ENCODE data around the gene GGA3.
"Not testable (repeated sequence)": the region's sequence is repeated elsewhere in the genome, so short reads cannot be mapped to it uniquely, and the experiment has no call there.

Gene GGA3

DNA sequence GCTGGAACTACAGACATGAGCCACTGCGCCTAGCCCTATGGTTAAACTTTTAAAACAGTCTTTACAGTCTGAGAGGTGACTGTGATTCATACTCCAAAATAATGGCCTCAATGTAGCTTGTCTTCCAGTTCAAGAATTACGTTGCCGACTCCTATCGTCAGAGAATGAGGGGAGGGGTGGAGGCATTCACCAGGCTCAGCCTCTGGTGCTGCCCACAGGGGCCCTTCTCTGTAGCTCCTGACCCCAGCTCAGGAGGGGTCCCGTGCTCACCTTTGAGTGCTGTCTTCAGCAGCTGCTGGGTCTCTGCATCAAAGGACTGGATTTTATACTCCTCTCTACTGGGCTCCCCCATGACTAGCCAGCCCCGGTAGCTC, 8.4 kb upstream of the GGA3 start:
- Mint-ChIP-seq H3K27ac (ENCODE audit: low read depth) (peak overlapping the region; percentile 35), H3K4me3 (peak overlapping the region; percentile 85), H3K4me1 (peaks cover 22% of the 10 kb centered on the region), H3K9me3 (no peaks in the 10 kb centered on the region), H3K36me3 (ENCODE audit: insufficient read depth) (peaks cover 8% of the 10 kb centered on the region), H3K27me3 (no peaks in the 10 kb centered on the region)
- ATAC-seq (replicated peaks; ENCODE audit: extremely low read depth, poor library complexity, severe bottlenecking): no peak
- DNase-seq (ENCODE audit: low spot score in 2 of 2): no peak

DNA sequence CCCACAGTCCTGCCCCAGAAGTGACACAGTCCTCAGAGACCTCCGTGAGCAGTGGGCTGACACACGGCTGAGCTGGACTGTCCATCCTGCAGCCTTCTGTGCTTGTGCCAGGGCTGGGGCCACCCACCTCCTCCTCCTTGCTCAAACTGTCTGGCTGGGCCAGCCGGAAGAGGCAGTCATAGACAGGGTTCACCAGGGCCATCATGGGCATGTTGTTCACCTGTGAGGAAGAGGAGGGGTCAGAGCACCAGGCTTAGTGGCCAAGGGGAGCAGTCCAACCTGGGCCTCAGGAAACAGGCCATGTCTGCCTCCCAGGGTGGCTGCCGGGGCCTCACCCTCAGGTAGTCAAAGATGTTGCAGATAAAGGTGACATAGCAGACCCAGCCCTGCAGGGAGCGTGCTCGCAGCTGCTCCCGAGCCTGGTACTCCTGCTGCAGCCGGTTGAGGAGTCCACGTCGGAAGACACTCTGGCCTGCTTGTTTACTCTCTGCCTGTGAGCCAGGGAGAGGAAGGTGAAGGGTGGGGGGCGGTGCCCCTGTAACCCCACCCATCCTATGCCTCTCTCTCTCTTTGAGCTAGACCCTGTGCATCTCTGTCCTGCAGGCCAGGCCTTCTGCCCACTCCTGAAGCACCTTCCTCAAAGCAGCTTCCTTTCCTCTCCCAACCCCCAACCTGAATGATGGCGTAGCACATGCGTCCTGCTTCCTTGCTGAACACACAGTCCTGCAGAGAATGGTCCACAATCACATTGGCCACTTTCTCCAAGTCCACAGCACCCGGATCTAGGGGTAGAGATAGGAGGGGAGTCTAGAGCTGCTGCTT, 6.2 kb upstream of the GGA3 start:
- no peaks in the 10 kb centered on the region for H3K9me3 Mint-ChIP-seq
- H3K27ac Mint-ChIP-seq (ENCODE audit: low read depth): no peak overlapping the region
- peaks cover 16% of the 10 kb centered on the region for H3K36me3 Mint-ChIP-seq (ENCODE audit: insufficient read depth)
- ATAC-seq (replicated peaks; ENCODE audit: extremely low read depth, poor library complexity, severe bottlenecking): no peak
- no peak overlapping the region for H3K4me3 Mint-ChIP-seq
- H3K27me3 Mint-ChIP-seq: no peaks in the 10 kb centered on the region
- H3K4me1 Mint-ChIP-seq: peaks cover 17% of the 10 kb centered on the region
- no peak for DNase-seq (ENCODE audit: low spot score in 2 of 2)

DNA sequence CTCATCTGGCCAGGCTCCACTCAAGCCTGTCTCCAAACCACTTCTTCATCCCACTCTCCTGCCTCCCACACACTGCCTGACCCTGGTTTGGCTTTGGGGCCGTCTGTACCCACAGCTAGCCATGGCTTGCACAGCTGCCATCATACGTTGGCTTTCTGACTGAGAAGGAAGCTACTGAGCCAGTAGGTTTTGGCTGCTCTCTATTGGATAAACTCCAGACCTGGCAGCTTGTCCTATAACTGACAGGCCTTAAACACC, 5.7 kb upstream of the GGA3 start:
- Mint-ChIP-seq H3K4me1 (peaks cover 21% of the 10 kb centered on the region), H3K4me3 (no peak overlapping the region), H3K27me3 (no peaks in the 10 kb centered on the region), H3K9me3 (no peaks in the 10 kb centered on the region), H3K36me3 (ENCODE audit: insufficient read depth) (peaks cover 17% of the 10 kb centered on the region), H3K27ac (ENCODE audit: low read depth) (no peak overlapping the region)
- ATAC-seq (replicated peaks; ENCODE audit: extremely low read depth, poor library complexity, severe bottlenecking) (no peak), DNase-seq (ENCODE audit: low spot score in 2 of 2) (no peak)

DNA sequence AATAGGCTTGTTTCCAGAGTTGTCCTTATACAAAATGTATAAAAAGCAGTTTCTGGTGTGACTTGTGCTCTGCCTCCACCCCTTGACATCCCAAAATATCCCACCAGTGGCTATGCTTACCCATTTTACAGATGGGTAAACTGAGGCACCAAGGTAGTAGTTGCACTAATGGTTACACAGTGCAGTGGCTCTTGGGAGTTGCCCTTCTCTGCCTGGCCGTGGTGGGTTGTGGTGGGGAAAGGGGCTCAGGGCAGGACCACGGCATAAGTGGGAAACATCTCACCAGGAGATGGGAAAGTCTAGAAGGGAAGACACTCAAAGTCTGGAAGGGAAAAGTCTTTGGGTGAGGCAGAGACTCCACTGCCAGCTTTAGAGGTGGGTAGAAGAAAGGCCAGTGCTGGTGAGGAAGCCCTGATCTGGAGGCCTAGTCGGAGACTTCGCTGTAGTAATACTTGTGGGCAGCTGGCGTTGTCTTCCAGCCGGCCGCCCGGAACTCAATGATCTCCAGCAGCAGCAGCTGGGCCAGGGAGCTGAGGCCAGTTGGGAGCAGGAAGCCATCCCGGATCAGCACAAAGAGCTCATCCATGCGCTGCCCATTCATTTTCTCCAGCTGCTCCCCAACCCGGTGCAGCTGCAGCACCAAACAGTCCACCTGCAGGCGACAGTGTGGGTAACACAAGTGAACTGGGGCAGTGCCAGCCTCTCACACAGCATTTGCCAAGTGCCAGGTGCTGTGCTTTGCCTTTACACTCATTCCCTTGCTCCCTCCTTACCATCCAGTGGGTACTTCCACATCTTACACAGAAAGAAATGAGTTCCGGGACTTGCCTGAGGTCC, 5.1 kb upstream of the GGA3 start:
- Mint-ChIP-seq H3K27me3 (no peaks in the 10 kb centered on the region), H3K36me3 (ENCODE audit: insufficient read depth) (peaks cover 20% of the 10 kb centered on the region), H3K4me3 (no peak overlapping the region), H3K4me1 (peaks cover 22% of the 10 kb centered on the region), H3K9me3 (no peaks in the 10 kb centered on the region), H3K27ac (ENCODE audit: low read depth) (no peak overlapping the region)
- ATAC-seq (replicated peaks; ENCODE audit: extremely low read depth, poor library complexity, severe bottlenecking): no peak
- no peak for DNase-seq (ENCODE audit: low spot score in 2 of 2)

DNA sequence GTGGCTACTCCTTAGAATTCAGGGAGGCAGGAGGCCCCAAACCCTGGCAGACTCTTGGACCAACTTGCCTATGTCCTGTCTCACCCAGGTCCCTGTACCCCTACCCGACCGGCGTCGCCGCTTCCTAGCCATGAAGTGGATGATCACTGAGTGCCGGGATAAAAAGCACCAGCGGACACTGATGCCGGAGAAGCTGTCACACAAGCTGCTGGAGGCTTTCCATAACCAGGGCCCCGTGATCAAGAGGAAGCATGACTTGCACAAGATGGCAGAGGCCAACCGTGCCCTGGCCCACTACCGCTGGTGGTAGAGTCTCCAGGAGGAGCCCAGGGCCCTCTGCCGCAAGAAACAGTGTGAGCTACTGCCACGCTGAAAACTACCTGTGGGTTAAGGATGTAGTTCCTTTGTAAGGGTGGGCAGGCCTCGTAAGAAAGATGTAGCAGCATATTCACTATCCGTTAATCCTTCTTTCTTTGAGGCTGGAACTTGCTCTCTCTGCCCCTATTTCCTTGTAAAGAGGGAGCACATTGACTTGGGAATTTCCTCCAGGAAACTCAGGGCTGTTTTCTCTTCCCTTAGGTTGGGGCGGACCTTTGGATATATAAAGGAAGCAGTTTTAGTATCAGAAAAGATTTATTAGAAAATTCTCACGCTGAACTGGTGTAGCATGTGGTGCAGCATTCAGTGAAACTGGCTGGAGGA, 4.4 kb upstream of the GGA3 start:
- H3K36me3 Mint-ChIP-seq (ENCODE audit: insufficient read depth): peaks cover 24% of the 10 kb centered on the region
- H3K9me3 Mint-ChIP-seq: no peaks in the 10 kb centered on the region
- DNase-seq (ENCODE audit: low spot score in 2 of 2): no peak
- ATAC-seq (replicated peaks; ENCODE audit: extremely low read depth, poor library complexity, severe bottlenecking): no peak
- no peaks in the 10 kb centered on the region for H3K27me3 Mint-ChIP-seq
- no peak overlapping the region for H3K4me3 Mint-ChIP-seq
- no peak overlapping the region for H3K27ac Mint-ChIP-seq (ENCODE audit: low read depth)
- peaks cover 26% of the 10 kb centered on the region for H3K4me1 Mint-ChIP-seq

DNA sequence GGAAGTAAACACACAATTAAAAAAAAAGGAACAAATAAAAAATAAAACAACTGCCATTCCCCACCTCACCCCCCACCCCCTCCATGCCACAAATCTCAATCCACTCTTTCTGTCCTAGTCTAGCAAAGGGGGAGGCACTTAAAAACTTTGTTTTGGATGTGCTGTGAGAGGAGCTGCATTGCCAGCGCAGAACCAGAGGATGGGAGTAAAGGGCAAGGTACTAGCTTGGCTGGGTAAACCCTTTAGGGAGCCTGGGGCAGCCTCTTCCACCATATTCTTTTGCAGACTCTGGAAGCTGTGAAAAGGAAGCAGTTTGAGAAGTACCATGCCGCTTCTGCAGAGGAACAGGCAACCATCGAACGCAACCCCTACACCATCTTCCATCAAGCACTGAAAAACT, 1.6 kb upstream of the GGA3 start:
- DNase-seq (ENCODE audit: low spot score in 2 of 2) (no peak), ATAC-seq (replicated peaks; ENCODE audit: extremely low read depth, poor library complexity, severe bottlenecking) (no peak)
- Mint-ChIP-seq H3K4me1 (peaks cover 41% of the 10 kb centered on the region), H3K36me3 (ENCODE audit: insufficient read depth) (peaks cover 25% of the 10 kb centered on the region), H3K9me3 (no peaks in the 10 kb centered on the region), H3K4me3 (peak overlapping the region; percentile 98), H3K27me3 (no peaks in the 10 kb centered on the region), H3K27ac (ENCODE audit: low read depth) (no peak overlapping the region)

DNA sequence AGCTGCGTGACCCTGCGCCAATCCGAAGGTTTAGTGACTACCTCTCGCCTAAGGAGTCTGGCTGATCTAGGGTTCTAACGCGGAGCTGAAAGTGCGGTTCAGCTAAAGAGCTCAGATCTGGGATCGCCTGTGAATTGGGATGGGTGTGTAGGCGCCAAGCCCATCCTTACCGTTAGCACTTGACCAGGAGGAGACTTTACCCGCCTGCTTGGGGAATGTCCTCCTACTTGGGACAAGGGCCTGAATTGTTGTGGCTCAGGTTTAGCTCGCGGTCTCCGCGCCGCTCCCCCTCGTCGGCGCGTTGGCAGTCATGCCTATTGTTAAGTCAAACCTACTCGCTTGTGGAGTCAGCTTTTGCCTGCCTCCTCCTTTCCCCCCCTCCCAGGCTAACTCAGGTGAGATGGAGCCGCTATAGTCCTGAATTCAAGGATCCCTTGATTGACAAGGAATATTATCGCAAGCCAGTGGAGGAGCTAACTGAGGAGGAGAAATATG, 753 bp upstream of the GGA3 start:
- ATAC-seq (replicated peaks; ENCODE audit: extremely low read depth, poor library complexity, severe bottlenecking): no peak
- peaks cover 25% of the 10 kb centered on the region for H3K36me3 Mint-ChIP-seq (ENCODE audit: insufficient read depth)
- H3K9me3 Mint-ChIP-seq: no peaks in the 10 kb centered on the region
- H3K4me1 Mint-ChIP-seq: peaks cover 50% of the 10 kb centered on the region
- peak overlapping the region; percentile 98 for H3K4me3 Mint-ChIP-seq
- H3K27ac Mint-ChIP-seq (ENCODE audit: low read depth): peak overlapping the region; percentile 100
- no peaks in the 10 kb centered on the region for H3K27me3 Mint-ChIP-seq
- DNase-seq (ENCODE audit: low spot score in 2 of 2): peak in 1 of 2 donors; percentile 30

DNA sequence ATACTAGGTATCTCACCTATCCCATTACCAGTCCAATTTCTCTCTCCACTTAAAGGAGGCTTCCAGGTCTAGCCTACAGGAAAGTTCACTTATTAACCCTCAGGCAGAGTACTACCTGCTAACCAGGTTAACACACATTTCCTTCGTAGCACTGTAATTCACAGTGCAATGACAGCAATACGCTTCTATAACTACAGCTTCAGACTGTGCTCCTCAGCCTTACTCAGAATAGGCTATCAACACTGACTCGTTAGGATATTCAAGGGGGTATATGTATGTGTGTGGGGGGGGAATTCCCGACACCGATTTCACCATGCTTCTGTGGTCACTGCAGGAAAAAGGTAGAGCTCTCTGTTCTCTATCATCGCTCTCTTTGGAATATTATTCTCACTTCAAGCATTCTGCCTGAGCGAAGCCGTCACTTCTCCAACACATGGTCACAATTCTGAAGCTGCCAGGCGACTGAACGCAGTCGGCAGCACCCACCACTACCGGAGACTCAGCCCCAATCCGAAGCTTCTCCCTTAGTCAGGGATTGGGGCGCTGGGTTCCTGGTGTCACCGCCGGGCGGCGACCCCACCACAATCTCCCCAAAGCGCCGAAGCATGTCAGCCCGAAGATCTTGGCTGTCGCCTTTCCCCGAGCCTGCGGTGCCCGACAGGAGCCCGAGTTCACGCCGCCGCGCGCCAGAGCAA, 618 bp downstream of the GGA3 start:
- no peak for DNase-seq (ENCODE audit: low spot score in 2 of 2)
- Mint-ChIP-seq H3K9me3 (no peaks in the 10 kb centered on the region), H3K27ac (ENCODE audit: low read depth) (peak overlapping the region; percentile 100), H3K27me3 (no peaks in the 10 kb centered on the region), H3K4me3 (peak overlapping the region; percentile 98), H3K36me3 (ENCODE audit: insufficient read depth) (peaks cover 24% of the 10 kb centered on the region), H3K4me1 (peaks cover 63% of the 10 kb centered on the region)
- ATAC-seq (replicated peaks; ENCODE audit: extremely low read depth, poor library complexity, severe bottlenecking): peak; percentile 33

DNA sequence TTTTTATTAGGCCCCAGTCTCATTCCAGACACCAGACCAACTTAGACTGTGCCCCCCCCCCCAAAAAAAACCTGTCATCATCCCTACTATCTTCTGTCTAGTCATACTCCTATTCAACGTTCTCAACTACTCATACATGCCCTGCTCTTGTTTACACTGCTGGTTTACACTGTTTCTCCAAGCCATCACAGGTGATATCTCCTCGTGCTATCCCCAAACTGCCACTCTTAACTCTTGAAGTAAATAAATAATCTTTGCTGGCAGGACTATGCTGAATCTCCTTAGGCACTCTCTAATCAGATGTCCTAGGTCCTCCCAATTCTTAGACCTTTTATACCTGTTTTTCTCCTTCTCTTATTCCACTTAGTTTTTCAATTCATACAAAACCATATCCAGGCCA, 4.2 kb downstream of the GGA3 start:
- DNase-seq (ENCODE audit: low spot score in 2 of 2); H3K27me3 Mint-ChIP-seq; H3K36me3 Mint-ChIP-seq (ENCODE audit: insufficient read depth); H3K4me3 Mint-ChIP-seq; H3K9me3 Mint-ChIP-seq; ATAC-seq (replicated peaks; ENCODE audit: extremely low read depth, poor library complexity, severe bottlenecking): not testable (repeated sequence)
- Mint-ChIP-seq H3K4me1 (peaks cover 95% of the 10 kb centered on the region), H3K27ac (ENCODE audit: low read depth) (peak overlapping the region; percentile 27)

DNA sequence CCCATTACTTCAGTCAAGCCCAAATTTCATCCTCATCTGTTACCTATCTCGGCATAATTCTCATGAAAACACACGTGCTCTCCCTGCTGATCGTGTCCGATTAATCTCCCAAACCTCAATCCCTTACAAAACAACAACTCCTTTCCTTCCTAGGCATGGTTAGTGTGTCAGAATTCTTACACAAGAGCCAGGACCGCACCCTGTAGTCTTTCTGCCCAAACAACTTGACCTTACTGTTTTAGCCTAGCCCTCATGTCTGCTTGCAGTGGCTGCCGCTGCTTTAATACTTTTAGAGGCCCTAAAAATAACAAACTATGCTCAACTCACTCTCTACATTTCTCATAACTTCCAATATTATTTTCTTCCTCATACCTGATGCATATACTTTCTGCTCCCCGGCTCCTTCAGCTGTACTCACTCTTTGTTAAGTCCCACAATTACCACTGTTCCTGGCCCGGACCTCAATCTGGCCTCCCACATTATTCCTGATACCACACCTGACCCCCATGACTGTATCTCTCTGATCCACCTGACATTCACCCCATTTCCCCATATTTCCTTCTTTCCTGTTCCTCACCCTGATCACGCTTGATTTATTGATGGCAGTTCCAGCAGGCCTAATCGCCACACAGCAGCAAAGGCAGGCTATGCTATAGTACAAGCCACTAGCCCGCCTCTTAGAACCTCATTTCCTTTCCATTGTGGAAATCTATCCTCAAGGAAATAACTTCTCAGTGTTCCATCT, 5.3 kb downstream of the GGA3 start:
- ATAC-seq (replicated peaks; ENCODE audit: extremely low read depth, poor library complexity, severe bottlenecking); H3K27ac Mint-ChIP-seq (ENCODE audit: low read depth); DNase-seq (ENCODE audit: low spot score in 2 of 2); H3K9me3 Mint-ChIP-seq; H3K4me3 Mint-ChIP-seq; H3K27me3 Mint-ChIP-seq; H3K36me3 Mint-ChIP-seq (ENCODE audit: insufficient read depth): not testable (repeated sequence)
- peaks cover 90% of the 10 kb centered on the region for H3K4me1 Mint-ChIP-seq

DNA sequence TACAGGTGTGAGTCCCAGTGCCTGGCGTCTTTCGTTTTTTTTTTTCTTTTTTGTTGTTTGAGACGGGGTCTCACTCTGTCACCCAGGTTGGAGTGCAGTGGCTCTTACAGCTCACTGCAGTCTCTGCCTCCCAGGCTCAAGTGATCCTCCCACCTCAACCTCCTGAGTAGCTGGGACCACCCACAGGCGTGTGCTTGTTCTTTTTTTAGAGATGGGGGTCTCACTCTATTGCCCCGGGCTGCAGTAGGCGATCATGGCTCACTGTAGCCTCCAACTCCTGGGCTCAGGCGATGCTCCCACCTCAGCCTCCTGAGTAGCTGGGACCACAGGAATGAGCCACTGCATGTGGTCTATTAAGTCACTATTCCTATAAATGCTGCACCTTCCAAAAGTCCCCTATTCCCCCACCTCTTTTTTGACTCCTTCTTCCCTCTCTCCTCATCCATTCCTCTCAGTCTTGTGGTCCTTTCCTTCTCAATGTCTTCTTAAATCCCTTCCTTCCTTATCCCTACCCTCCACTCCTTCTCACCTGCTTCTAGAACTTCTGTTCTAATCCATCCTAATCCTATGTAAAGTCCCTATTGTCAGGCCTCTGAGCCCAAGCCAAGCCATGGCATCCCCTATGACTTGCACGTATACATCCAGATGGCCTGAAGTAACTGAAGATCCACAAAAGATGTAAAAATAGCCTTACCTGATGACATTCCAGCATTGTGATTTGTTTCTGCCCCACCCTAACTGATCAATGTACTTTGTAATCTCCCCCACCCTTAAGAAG, 9.2 kb downstream of the GGA3 start:
- H3K4me1 Mint-ChIP-seq: peaks cover 68% of the 10 kb centered on the region
- no peaks in the 10 kb centered on the region for H3K9me3 Mint-ChIP-seq
- DNase-seq (ENCODE audit: low spot score in 2 of 2) (no peak), ATAC-seq (replicated peaks; ENCODE audit: extremely low read depth, poor library complexity, severe bottlenecking) (no peak)
- H3K36me3 Mint-ChIP-seq (ENCODE audit: insufficient read depth): peaks cover 6% of the 10 kb centered on the region
- H3K4me3 Mint-ChIP-seq: peak overlapping the region; percentile 61
- H3K27me3 Mint-ChIP-seq: no peaks in the 10 kb centered on the region
- H3K27ac Mint-ChIP-seq (ENCODE audit: low read depth): peak overlapping the region; percentile 79

Data from central memory CD8-positive, alpha-beta T cell (primary cell).